Ascending aorta (tissue), 2 donors: Measurements from ENCODE around the gene ADM5. TPM values are rescaled to one million over a fixed set of nuclear protein-coding genes. Genes with fewer than 3 reads are reported as not detected.

Experiments
- DNase-seq, 2 donors: peaks; one replicate each; pipeline ENCODE4 v3.0.0-alpha.2; 2019; ENCODE audit warnings: low spot score in 2 of 2
- H3K27ac ChIP-seq, 2 donors: fragments of 200-600 bp; sonication (generic); one replicate each; pipeline ENCODE4 v1.5.1; 2016 to 2017; ENCODE audit warnings: mild to moderate bottlenecking in 1 of 2
- H3K27me3 ChIP-seq: fragments of 200-600 bp; sonication (generic); one replicate; pipeline ENCODE4 v1.5.1; 2017
- H3K36me3 ChIP-seq, 2 donors: fragments of 200-600 bp; sonication (generic); one replicate each; pipeline ENCODE4 v1.5.1; 2016
- H3K4me1 ChIP-seq, 2 donors: fragments of 200-600 bp; sonication (generic); one replicate each; pipeline ENCODE4 v1.5.1; 2016 to 2017; ENCODE audit warnings: mild to moderate bottlenecking in 1 of 2
- H3K4me3 ChIP-seq, 2 donors: fragments of 200-600 bp; sonication (generic); one replicate each; pipeline ENCODE4 v1.5.1; 2016 to 2017; ENCODE audit warnings: mild to moderate bottlenecking in 1 of 2
- H3K9me3 ChIP-seq, 2 donors: fragments of 200-600 bp; sonication (generic); one replicate each; pipeline ENCODE4 v1.5.1; 2016
- CTCF ChIP-seq, 3 experiments: fragments of 200-600 bp in 2 of 3; fragments of 450-650 bp in 1 of 3; sonication (generic) in 2 of 3; IDR thresholded peaks; one replicate each; pipeline ENCODE4 v1.5.1; 2016 to 2019; ENCODE audit warnings: antibody characterized with exemption in 3 of 3, mild to moderate bottlenecking in 1 of 3, moderate library complexity in 1 of 3
- intact Hi-C: fragments of 100-400 bp; cut with DNase I; formaldehyde crosslinking; loops from one replicate; pipeline ENCODE4 v1.15.1; 2023
- total RNA-seq: library from RNA; depleted of rRNA; stranded (reverse); fragments of >200 nt; gene quantifications from one replicate; pipeline ENCODE4 v1.1.0, GENCODE V29; 2016

The ADM5 gene
- total RNA-seq, 1 donor from 2014 or later, result 9.8 TPM

- H3K27ac ChIP-seq, result peak overlapping the region; percentile 93 to 94
- H3K9me3 ChIP-seq, result no peaks in the 10 kb centered on the region
- H3K27me3 ChIP-seq, result no peaks in the 10 kb centered on the region
- peak overlapping the region; percentile 95 to 97 for H3K4me3 ChIP-seq
- peaks cover 0 to 27% of the 10 kb centered on the region in 2 donors for H3K4me1 ChIP-seq
- H3K36me3 ChIP-seq, result peaks cover 3 to 10% of the 10 kb centered on the region in 2 donors
- intact Hi-C loops, result loop anchor here (1.0 to 10.0 kb wide), 11 partner anchors 12 to 1042 kb away; partner anchors contain the start of genes ALDH16A1, BCL2L12, DBP and DKKL1
- peak; percentile 100 for DNase-seq
- TF ChIP-seq CTCF (IDR thresholded peaks at IDR 0.05), result no peak
These were observed 12.6 kb upstream of the ADM5 start for GRCh38 chr19:49676784-49677230.

GRCh38 chr19:49677231-49677900, 12.0 kb upstream of the ADM5 start, which contains the start of gene PRMT1:
PRMT1 (plus strand) TSS chr19:49677271; CDS start chr19:49677281, 10 bp downstream.
- H3K27me3 ChIP-seq, result no peaks in the 10 kb centered on the region
- intact Hi-C loops, result loop anchor here (1.0 to 10.0 kb wide), 9 partner anchors 37 to 1043 kb away; partner anchors contain the start of genes ALDH16A1, DBP, DKKL1 and MED25
- no peak for TF ChIP-seq CTCF (IDR thresholded peaks at IDR 0.05)
- peaks cover 8 to 15% of the 10 kb centered on the region in 2 donors for H3K36me3 ChIP-seq
- peaks cover 0 to 23% of the 10 kb centered on the region in 2 donors for H3K4me1 ChIP-seq
- peak within 1 kb of the TSS; percentile 95 to 97 for H3K4me3 ChIP-seq
- H3K9me3 ChIP-seq, result no peaks in the 10 kb centered on the region
- H3K27ac ChIP-seq, result peak within 1 kb of the TSS; percentile 93 to 94
- no peak for DNase-seq

DNA sequence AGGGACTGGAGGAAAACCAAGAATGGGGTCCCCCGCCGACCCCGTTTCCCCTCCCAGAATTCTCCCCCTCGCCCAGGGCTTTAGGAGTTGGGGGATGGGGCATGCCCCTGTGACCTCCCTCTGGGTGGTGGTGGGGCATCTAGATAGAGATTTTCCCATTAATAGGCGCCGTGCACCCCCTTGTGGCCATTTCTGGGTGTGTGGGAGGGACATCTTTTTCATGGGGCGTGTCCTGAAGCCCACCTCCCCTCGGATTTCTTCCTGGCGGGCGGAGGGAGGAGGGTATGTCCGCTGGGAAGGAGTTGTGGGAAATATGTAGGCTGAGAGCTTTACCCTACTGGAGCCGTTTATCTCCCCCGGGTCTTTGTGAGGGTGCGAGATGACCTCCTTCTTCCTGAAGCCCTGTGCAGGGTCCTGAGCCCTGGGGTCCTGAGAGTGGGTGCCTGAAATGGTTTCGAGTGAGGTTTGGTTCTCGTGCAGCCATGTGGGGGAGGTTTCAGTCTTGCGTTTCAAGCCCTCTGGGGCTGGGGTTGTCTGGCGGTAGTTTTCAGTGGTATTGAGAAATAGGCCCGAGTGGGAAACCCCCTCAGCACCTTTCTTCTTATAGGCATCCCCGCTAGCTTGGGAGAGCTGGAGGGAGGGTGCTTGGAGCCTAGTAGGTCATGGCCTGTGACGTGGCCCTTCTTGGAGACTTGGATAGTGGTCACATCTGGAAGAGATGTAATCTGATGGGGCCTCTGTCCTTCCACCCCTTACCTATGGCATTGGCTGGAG, 11.3 kb upstream of the ADM5 start:
- peak; percentile 30 to 57 (median 54) for TF ChIP-seq CTCF (IDR thresholded peaks at IDR 0.05)
- Histone ChIP-seq H3K27me3 (no peaks in the 10 kb centered on the region), H3K4me3 (peak overlapping the region; percentile 95 to 97), H3K4me1 (peaks cover 0 to 23% of the 10 kb centered on the region in 2 donors), H3K27ac (peak overlapping the region; percentile 93 to 94), H3K36me3 (peaks cover 15 to 22% of the 10 kb centered on the region in 2 donors), H3K9me3 (no peaks in the 10 kb centered on the region)
- peak in 1 of 2 donors; percentile 87 for DNase-seq
- intact Hi-C loops, result loop anchor here (1.0 to 10.0 kb wide), 9 partner anchors 38 to 1043 kb away; partner anchors contain the start of genes ALDH16A1, DBP, DKKL1 and MED25

DNA sequence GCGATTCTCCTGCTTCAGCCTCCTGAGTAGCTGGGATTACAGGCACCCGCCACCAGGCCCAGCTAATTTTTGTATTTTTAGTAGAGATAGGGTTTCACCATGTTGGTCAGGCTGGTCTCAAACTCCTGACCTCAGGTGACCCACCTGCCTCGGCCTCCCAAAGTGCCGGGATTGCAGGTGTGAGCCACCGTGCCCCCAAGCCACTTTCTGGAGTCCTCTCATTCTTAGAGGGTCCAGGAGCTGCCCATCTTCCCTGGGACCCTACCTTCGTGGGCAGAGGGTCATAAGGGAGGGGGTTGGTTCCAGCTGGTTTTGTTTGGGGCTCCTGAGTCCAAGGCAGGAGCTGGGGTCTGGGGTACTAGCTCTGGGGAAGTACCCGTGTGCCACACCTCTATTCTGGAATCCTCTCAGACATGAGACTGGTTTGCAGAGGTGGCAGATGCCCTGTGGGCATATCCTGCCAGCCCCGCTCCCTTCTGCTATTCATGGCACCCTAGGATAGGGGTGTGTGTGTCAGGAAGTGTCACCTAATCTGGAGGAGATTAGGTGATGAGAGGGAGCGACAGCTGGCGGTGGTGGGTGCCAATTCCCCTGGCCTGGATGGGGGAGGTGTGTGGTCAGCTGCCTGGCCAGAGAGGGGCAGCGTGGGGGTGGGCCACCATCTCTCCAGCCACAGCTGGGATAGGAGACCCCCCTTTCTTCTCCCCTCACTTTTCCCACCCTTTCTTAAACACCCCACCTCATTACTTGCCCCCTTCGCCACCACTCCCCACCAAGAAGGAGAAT, 10.2 kb upstream of the ADM5 start:
- intact Hi-C loops, result loop anchor here (5.0 to 10.0 kb wide), 5 partner anchors 182 to 1044 kb away; partner anchors contain the start of genes ALDH16A1, DBP, DKKL1 and PIH1D1
- H3K36me3 ChIP-seq, result peaks cover 25 to 33% of the 10 kb centered on the region in 2 donors
- peaks cover 0 to 23% of the 10 kb centered on the region in 2 donors for H3K4me1 ChIP-seq
- no peak overlapping the region for H3K27ac ChIP-seq
- no peaks in the 10 kb centered on the region for H3K9me3 ChIP-seq
- no peak for DNase-seq
- no peaks in the 10 kb centered on the region for H3K27me3 ChIP-seq
- TF ChIP-seq CTCF (IDR thresholded peaks at IDR 0.05), result no peak
- no peak overlapping the region for H3K4me3 ChIP-seq
